DLD1 (cell line): ENCODE results near the gene CCDC24.

ENCODE experiments used
- in situ Hi-C: cut with HindIII; loops from 2 replicates; pipeline ENCODE4 v1.10.0; 2017; ENCODE audit warnings: low sequenced_read_pairs

The CCDC24 gene

DNA sequence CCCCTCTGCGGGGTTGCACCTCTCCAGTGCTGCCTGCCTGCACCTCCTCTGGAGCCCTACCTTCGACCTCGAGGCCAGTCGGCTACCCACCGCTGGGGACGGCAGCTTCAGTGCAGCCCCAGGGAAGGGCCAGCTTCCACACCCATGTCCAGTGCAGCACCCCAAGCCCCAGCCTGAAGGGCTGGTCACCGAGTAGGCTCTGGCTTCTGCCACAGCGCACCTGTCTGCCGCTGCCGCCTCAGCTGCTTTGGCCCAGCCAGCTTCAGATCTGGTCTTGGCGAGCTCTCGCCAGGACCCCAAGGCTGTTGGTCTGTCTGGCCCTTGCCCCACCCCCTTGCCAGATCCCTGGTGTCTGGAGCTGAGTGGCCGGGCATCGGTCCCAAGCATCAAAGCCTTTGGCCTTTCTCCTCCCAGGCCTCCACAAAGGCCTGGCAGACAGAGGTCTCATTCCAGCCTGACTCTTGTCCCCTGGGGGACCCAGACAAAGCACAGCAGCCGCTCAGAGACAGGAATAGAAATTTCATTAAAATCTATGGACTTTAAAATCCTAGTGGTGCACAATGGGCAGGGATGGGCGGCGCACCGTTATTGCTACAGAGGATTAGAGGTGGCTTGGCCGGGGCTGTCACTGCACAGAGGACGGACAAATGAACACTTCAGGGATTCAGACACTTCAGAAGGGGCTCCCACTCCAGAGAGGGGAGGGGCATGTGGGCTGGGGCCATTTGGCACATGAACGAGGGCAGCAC lies 4.8 kb downstream of the CCDC24 start:
- in situ Hi-C loops, result no loop called here

- in situ Hi-C loops, result no loop called here
These were observed 5.3 kb downstream of the CCDC24 start for GRCh38 chr1:43996733-43997115.

DNA sequence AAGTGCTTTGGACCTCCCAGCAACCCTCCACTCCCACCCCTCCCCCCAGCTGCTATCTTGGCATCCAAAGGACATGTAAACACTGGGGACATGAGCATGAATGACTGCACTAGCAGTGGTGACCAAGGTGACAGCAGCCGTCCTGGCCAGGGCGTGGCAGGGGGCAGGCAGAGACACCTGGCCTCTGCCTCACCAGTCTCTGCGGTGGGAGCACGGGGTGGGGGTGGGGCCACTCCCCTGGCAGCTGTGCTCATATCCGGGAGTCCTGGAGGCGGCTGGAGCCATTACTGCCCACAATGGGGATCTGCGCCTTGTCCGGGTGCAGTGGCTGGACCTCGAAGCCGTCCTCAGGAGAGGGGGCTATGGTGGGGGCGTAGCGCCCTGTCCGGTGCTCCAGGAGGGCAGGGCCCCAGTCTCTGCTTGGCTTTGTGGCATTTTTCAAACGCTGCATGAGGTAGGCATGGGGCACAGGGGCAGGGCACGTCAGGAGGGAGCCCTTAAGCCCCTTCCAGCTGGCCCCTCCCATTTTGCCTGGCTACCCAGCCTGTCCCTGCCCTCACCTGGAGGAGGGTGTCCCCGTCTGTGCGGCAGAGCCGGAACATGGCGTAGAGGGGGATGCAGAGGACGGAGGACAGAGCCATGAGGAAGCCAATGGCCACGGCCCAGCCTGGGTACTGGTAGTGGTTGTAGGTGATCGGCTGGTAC lies 6.0 kb downstream of the CCDC24 start:
- in situ Hi-C loops, result no loop called here

DNA sequence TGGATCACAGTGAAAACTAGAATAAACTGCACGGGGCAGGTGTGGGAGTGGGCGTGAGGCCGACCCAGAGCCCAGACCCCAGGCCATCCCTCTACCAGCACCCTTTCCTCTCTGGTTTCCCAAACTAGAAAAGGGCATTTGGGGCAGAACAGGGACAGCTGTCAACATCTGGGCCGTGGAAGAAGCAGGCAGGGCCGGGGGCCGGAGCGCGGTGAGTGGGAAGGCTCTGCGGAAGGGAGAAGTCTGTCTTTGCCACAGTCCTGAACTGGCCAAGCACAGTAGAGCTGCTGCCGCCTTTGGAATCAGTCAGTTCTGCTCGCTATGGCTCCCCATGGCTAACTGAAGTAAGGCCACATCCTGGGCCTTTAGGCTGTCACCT lies 6.6 kb downstream of the CCDC24 start:
- in situ Hi-C loops, result no loop called here

- in situ Hi-C loops, result no loop called here
These were observed 8.1 kb downstream of the CCDC24 start for GRCh38 chr1:43999455-43999854.

- in situ Hi-C loops, result no loop called here
These were observed 8.8 kb downstream of the CCDC24 start for GRCh38 chr1:44000122-44000665.

GRCh38 chr1:44002165-44002564 lies 10.8 kb downstream of the CCDC24 start:
- in situ Hi-C loops, result no loop called here

DNA sequence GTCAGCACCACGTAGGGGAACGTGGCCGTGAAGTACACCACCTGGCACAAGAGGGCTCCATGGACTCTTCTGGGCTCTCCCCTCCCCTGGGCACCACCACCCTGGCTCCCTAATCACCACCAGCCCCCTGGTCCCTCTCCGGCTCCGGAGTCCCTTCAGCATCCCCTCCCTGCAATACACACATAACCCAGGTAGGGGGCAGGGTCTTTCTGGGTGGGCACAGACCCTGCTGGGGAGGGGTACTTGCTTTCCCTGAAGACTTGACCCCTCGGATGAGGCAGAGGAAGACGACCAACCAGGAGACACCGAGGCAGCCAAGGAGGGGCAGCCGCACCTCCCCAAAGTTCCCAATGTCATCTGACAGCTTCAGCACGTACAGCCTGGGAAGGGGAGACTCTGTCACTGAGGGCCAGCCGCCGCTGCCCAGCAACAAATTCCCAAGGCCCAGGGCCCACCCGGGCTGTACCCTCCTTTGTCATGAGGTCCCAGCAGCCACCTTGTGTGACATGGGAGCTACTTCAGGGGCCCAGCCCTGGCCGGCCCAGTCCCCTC lies 11.3 kb downstream of the CCDC24 start:
- in situ Hi-C loops, result no loop called here

- in situ Hi-C loops, result no loop called here
These were observed 16.9 kb downstream of the CCDC24 start for GRCh38 chr1:44008259-44008658.

DNA sequence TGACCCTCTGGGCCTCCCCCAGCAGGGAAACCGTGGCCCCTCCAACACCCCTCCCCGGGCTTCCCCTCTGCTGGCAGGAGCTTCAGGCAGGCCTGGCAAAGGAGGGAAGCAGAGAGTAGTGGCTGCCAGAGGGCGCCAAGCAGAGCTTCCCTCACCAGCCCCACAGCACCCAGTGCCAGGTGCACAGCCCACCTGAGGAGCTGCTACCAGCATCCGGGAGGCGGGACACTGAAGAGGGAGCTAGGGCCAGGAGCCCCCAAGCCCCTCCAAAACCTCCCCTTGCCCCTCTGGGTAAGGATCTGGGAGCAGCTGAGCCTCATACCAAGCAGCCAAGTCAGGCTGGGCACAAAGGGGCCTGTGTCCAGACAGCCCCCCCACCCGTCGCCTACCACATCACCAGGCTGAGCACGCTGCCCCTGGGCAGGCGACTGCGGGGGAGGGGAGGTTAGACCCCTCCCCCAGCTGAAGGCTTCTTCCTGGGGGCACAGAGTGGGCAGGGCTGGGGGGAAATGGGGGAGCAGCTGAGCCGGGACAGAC lies 19.6 kb downstream of the CCDC24 start:
- in situ Hi-C loops, result no loop called here

- in situ Hi-C loops, result no loop called here
These were observed 21.0 kb downstream of the CCDC24 start for GRCh38 chr1:44012404-44012803.

DNA sequence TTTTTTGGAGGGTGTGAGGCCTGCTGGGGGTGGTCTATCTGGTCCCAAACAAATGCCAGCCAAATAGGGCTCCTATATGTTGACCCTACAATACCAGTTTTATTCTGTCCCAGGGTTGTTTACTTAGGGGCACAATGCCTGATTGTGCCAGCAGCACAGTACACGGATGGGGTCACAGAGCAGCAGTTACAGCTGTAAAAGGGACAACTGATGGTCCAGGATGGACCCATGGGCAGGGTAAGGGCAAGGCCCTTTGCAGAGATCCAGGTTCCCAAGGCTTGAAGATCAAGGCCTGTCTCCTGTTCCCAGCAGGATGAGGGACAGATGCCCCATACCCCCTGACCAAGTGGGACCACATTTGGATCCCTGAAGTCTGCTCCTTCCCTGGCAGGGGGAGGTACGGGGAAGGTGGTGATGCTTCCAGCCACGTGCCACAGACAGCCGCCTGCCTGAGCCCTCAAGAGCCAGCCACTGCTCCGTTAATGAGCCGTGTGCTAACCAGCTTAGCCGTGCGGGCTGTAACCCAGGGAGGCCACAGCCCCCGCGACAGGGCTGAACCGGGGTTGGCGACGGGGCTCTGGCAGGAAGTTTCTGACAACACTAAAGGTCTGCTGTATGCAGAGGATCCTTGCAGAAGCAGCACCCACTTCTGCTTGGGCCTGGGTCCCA lies 21.7 kb downstream of the CCDC24 start:
- in situ Hi-C loops, result no loop called here

GRCh38 chr1:44013949-44014348 lies 22.6 kb downstream of the CCDC24 start:
- in situ Hi-C loops, result no loop called here

DNA sequence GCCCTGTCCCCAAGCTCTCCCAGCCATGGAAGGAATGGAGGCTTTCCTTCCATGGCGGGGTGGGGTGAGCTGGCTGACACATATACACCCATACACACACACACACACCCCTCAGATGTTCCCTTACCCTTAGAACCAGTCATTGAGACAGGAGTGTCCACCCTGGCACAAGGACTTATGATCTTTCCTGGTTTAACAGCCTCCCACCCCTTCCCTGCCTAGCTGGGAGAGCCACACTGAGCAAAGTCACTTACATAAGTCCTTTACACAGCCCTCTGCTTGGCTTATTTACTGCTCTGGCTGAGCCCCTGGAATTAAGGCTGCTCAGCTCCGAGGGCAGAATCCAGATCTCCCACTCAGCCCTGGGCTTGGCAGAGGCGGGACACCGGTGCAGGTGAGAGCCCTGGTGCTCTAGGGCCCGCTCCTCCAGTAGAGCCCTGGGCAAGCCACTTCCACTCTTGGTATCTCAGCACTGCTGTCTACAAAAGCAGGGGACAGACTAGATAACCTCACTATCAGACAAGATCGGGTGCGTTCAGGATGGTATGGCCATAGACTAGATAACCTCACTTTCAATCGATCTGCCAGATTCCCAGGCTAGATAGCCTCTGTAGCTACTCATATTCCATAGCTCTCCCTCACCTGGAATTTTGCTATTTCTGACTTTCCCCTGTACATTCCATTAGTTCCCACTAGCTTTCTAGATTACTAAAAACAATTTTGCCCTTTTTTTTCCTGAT lies 23.1 kb downstream of the CCDC24 start:
- in situ Hi-C loops, result no loop called here

DNA sequence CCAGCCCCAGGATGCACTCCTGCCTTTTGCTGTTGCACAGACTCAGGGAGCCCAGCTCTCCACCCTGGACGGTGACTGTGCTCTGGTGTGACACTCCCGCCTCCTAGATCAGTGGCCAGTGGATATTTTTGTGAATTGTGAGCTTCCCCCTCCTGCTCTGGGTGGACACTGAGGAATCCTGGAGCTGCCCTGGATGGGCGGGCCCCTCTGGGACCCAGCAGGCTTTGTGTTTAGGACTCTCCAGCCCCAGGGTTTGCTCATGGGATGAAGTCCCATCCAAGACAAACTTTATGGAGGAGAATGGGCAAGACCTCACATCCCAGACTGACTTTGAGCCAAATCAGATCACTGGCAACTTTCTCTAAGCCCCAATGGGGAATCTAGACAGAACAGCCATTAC lies 23.8 kb downstream of the CCDC24 start:
- in situ Hi-C loops, result no loop called here

DNA sequence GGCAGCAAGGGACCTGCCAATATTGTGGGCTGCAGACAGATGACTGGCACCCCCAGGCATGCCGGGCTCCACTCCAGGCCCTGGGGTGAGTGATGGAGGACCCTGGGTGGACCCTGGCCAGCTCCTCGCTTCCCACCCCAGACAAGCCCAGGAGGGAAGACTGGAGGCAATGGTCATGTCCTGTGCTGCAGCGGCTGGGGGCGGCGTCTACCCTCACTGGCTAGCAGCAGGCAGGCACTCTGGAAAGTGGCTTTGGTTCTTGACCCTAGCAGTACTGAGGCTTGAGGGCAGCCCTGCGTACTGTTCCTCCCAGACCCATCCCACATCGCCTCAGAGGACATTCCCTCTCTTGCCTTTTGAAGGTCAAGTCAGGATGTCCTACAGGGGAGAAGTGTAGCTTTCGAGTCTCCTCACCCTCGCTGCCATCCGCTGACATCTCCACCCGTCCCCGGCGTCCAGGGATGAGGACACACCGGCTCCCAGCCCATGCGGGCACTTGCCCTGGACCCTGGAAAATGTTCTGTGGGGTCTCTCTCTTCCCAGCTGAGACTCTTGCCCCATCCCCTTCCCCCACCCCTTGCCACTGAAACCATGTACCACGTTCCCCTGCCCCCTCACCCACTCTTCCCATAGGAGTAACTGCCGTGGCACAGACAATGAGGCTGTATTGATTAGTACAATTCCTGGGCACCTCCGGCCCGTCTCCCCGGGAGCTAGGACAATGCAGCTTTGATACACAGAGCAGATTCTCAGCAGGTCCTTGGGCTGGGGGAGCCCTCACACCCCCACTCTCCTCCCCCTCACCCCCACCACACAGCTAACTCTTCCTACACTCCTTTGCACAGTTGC lies 24.9 kb downstream of the CCDC24 start:
- in situ Hi-C loops, result no loop called here

DNA sequence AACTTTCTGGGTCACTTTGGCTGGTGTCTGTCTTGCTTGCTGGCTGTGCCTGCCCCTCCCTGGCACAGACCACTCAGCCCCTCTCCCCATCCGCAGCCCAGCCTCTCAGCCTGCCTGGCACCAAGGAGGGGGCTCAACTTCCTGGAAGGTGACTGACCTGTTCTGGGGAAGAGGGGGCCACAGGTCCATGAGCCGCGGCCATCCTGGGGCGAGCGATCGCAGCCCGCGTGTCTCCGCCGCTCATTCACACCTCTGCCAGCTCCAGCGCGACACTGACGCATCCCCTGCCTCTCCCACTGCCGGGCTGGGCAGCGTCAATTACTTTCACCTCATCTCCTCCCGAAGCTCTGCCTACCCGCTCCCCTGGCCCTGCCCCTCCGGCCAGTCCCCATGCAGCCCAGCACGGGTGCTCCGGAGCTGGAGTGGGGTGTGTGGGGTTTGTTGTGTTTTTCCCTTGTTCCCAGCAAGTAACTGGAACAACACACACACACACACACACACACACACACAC lies 25.5 kb downstream of the CCDC24 start:
- in situ Hi-C loops, result no loop called here

DNA sequence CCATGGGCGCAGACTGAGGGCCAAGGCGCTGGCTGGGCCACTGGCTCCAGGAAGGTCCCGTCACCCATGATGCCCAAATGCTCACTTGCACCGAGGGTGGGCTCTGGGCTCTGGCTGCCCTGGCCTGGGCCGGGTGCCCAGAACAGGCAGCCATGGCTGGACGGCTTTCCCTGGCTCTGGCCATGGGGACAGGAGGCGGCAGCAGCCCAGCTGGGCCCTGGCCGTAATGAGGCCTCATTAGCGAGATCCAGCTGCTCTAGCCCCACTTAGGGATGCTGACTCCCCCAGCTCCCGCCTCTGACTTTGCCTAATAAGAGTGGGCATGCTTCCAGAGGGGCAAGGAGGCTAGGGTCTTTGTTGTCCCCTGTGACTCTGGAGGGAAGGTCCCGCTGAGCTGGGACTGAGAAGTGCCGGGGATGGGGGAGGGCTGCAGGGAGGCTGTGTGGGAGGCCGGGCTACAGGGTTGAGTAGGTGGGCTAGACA lies 28.1 kb downstream of the CCDC24 start:
- in situ Hi-C loops, result no loop called here

GRCh38 chr1:44020464-44020863 lies 29.1 kb downstream of the CCDC24 start:
- in situ Hi-C loops, result no loop called here
